ENCODE measurements around the gene KRT31.

KRT31 gene

DNA sequence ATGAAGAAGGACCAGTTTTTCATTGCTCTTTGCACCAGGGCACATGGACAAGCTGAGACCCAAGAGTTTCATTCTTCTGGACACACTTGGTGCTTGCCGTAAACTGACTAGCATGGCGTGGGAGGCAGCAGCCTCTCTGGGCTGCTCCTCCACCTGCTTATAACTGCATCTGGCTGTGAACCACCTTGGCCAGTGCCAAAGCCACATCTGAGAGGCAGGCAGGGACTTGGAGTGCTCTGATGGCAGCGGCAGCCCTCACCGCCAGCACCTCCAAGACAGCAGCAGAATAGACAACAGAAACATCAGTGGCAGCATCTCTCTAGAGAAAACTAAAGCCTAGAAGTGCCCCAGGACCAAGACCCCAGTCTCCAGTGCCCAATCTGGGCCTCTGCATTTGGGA is 22.3 kb upstream of the KRT31 start:
- H3K4me3 ChIP-seq (ENCODE audit: low read depth, low read length): no peak overlapping the region
- TF ChIP-seq, protein P1, sequence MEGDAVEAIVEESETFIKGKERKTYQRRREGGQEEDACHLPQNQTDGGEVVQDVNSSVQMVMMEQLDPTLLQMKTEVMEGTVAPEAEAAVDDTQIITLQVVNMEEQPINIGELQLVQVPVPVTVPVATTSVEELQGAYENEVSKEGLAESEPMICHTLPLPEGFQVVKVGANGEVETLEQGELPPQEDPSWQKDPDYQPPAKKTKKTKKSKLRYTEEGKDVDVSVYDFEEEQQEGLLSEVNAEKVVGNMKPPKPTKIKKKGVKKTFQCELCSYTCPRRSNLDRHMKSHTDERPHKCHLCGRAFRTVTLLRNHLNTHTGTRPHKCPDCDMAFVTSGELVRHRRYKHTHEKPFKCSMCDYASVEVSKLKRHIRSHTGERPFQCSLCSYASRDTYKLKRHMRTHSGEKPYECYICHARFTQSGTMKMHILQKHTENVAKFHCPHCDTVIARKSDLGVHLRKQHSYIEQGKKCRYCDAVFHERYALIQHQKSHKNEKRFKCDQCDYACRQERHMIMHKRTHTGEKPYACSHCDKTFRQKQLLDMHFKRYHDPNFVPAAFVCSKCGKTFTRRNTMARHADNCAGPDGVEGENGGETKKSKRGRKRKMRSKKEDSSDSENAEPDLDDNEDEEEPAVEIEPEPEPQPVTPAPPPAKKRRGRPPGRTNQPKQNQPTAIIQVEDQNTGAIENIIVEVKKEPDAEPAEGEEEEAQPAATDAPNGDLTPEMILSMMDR (IDR thresholded peaks at IDR 0.05; ENCODE audit: low read depth, low read length): no peak
- in situ Hi-C loops (cut with HindIII; ENCODE audit: low sequenced_read_pairs): no loop called here
- no peak for DNase-seq (ENCODE audit: low read depth, low spot score)

DNA sequence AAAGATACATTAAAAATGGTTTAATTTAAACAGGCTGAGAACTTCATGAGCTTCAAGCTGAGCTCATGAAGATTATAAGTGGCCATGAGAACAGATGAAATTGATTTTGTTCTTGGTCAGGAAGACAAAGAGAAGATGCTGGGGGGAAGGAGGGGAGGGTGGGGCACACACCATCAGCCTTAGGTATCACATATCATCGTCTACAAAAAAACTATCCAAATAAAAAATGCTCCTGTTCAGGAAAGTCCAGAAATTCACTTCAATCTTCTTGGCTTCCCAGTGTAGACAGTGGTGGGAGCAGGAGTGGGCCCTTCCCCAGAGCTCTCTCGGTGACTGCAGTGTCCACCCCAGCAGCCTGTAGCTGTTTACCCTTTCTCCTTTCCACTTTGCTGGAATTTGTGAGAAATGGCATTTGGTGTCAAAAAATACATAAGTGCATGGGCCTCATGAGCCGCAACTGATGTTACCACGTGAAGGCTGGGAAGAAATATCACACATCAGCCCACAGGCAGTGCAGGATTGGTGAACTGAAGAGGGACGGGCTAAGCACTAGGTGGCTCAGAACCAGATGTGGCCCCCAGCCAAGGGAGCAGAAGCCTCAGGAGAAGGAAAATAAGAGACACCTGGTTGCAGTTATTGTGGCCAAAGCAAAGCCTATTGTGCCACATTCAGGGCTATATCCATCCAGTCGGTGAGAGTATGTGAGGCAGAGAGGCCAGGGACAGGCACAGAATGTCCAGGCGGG is 20.9 kb upstream of the KRT31 start:
- DNase-seq (ENCODE audit: low read depth, low spot score): no peak
- in situ Hi-C loops (cut with HindIII; ENCODE audit: low sequenced_read_pairs): no loop called here
- TF ChIP-seq, protein P1 (IDR thresholded peaks at IDR 0.05; ENCODE audit: low read depth, low read length): no peak
- H3K4me3 ChIP-seq (ENCODE audit: low read depth, low read length): no peak overlapping the region

DNA sequence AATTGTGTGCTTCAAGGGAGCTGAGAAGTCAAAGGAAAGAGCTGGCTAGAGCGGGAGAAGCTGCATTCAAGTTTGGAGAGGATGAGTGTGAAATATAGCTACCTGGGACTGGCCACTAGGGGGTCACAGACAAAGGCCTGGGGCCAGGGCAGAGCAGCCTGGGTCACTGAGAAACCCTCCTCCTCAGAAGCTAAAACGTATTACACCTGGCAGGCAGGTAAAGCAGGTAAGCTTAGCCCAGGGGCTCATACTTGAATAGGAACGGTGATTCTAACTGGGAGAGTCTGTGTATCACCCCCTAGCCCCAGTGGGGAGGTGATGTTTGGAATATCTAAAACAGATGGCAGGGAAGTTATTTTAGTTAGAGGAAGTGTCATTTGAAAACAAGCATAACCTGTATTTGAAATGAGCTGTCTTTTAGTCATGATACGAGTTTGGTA is 20.2 kb upstream of the KRT31 start:
- TF ChIP-seq, protein P1 (IDR thresholded peaks at IDR 0.05; ENCODE audit: low read depth, low read length): peak; percentile 22
- no peak for DNase-seq (ENCODE audit: low read depth, low spot score)
- no peak overlapping the region for H3K4me3 ChIP-seq (ENCODE audit: low read depth, low read length)
- in situ Hi-C loops (cut with HindIII; ENCODE audit: low sequenced_read_pairs): no loop called here

DNA sequence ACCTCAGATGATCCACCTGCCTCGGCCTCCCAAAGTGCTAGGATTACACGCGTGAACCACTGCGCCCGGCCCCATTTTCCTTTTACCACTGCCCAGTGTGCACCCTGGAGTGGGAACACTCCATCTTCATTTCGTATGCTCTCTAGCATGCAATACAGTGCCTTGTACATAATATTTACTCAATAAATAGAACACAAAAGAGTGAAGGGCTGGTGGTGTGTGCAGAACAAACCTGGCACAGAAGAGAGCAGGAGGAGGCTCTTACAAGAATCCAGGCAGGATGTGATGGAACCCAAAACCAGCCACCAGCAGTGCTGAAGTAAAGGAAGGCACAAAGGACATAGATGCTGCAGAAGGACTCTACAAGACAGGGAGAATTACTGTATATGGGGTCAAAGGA is 19.7 kb upstream of the KRT31 start:
- no peak for DNase-seq (ENCODE audit: low read depth, low spot score)
- H3K4me3 ChIP-seq (ENCODE audit: low read depth, low read length): no peak overlapping the region
- in situ Hi-C loops (cut with HindIII; ENCODE audit: low sequenced_read_pairs): no loop called here
- TF ChIP-seq, protein P1 (IDR thresholded peaks at IDR 0.05; ENCODE audit: low read depth, low read length): no peak

DNA sequence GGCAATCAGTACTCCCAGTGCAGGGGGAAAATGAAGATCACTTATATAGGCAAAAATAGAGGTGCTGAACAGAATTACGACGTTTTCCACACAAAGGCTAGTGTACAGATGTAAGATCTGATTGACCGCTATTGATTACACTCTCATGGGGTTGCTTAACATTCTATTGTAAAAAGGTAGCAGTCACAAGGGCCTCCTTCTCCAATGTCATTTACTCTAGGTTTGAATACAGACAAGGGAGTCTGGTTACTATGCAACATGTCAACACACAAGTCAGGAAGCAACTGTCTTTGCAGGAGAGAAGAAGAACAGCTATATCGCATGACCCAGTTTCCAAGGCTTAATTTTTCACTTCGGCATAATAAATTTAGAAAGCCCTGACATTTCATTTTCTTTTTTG is 19.1 kb upstream of the KRT31 start:
- in situ Hi-C loops (cut with HindIII; ENCODE audit: low sequenced_read_pairs): no loop called here
- TF ChIP-seq, protein P1 (IDR thresholded peaks at IDR 0.05; ENCODE audit: low read depth, low read length): no peak
- no peak overlapping the region for H3K4me3 ChIP-seq (ENCODE audit: low read depth, low read length)
- no peak for DNase-seq (ENCODE audit: low read depth, low spot score)

DNA sequence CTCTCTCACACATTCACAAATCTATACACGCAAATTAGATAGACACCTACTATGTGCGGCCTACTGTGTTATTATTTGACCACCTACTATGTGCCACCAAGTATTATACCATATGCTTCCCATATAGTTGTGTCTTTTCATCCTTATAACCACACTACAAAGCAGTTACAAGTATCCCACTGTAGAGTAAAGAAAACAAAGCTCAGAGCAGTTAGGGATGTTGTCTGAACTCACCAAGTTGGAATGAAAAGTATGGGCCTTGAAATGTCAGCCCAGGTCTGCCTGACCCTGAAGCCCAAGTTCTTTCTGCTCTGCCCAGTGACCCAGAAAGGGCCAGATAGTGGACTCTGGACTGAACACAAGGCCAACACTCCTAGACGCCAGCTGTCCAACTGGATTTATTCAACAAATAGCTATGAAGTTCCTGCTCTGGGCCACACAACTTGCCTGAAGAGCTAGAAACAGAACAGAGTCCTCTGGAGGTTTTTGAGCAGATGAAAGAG is 18.5 kb upstream of the KRT31 start:
- in situ Hi-C loops (cut with HindIII; ENCODE audit: low sequenced_read_pairs): no loop called here
- peak; percentile 44 for DNase-seq (ENCODE audit: low read depth, low spot score)

More for the DNA sequence above, 18.5 kb upstream of the KRT31 start:
- TF ChIP-seq, protein P1 (IDR thresholded peaks at IDR 0.05; ENCODE audit: low read depth, low read length): no peak
- no peak overlapping the region for H3K4me3 ChIP-seq (ENCODE audit: low read depth, low read length)

Measured in astrocyte of the spinal cord (primary cell).